Left lung (tissue), 10 donors: Measurements from ENCODE around the gene FAM98B. TPM values are rescaled to one million over a fixed set of nuclear protein-coding genes. Genes with fewer than 3 reads are reported as not detected.

ENCODE experiments used
- ATAC-seq: fragments of 200-7000 bp; cut with Tn5 transposase; one replicate; pipeline ENCODE4 v1.9.1; 2020; ENCODE audit warnings: moderate library complexity
- DNase-seq, 4 donors: peaks; one replicate each; pipeline ENCODE4 v3.0.0-alpha.2; 2013 to 2020
- H3K27ac ChIP-seq, 2 donors: fragments of 200-600 bp; sonication (generic) in 1 of 2; one replicate each; pipeline versions ENCODE4 v1.5.0 to v1.8.0; 2020 to 2021
- H3K27me3 ChIP-seq, 2 donors: fragments of 200-600 bp; sonication (generic) in 1 of 2; one replicate each; pipeline versions ENCODE4 v1.5.0 to v1.8.0; 2020 to 2021
- H3K36me3 ChIP-seq, 2 donors: fragments of 200-600 bp; sonication (generic) in 1 of 2; one replicate each; pipeline versions ENCODE4 v1.5.0 to v1.8.0; 2020 to 2021
- H3K4me1 ChIP-seq, 2 donors: fragments of 200-600 bp; one replicate each; pipeline ENCODE4 v1.8.0; 2021
- H3K4me3 ChIP-seq, 2 donors: fragments of 200-600 bp; sonication (generic) in 1 of 2; one replicate each; pipeline versions ENCODE4 v1.5.0 to v1.8.0; 2020 to 2021; ENCODE audit warnings: mild to moderate bottlenecking in 1 of 2
- H3K9me3 ChIP-seq, 2 donors: fragments of 200-600 bp; sonication (generic) in 1 of 2; one replicate each; pipeline versions ENCODE4 v1.5.0 to v1.8.0; 2020 to 2021
- intact Hi-C, 2 donors: fragments of 100-400 bp; cut with DNase I; formaldehyde crosslinking; loops; one replicate each; pipeline versions ENCODE4 v1.11.2 to v1.14.2; 2022
- polyA plus RNA-seq, 6 donors: library from polyadenylated mRNA; unstranded; fragments of 120-200 nt; gene quantifications; one replicate each; pipeline ENCODE4 v1.2.1, GENCODE V29; 2013; ENCODE audit not compliant: insufficient read length in 6 of 6
- total RNA-seq, 2 donors: library from RNA; stranded (reverse); fragmentation: NEBNext Ultra II Directional; extraction: Animal tissue kit (Norgen Biotek cat#: 25700); gene quantifications; one replicate each; pipeline ENCODE4 v1.2.1, GENCODE V29; 2021
- TF ChIP-seq, protein P1 (sequence below), 2 donors: fragments of 200-600 bp; sonication (generic) in 1 of 2; IDR thresholded peaks; one replicate each; pipeline versions ENCODE4 v1.5.0 to v1.8.0; 2021; ENCODE audit warnings: antibody characterized with exemption in 2 of 2
- donor health status: DM: no; HTN: yes; CAD: no.
- donor health status: DM: no; HTN: no; CAD: no.

The FAM98B gene
- total and polyA plus RNA-seq, 8 donors, result 16.7 to 65.9 (median 54.3) TPM

DNA sequence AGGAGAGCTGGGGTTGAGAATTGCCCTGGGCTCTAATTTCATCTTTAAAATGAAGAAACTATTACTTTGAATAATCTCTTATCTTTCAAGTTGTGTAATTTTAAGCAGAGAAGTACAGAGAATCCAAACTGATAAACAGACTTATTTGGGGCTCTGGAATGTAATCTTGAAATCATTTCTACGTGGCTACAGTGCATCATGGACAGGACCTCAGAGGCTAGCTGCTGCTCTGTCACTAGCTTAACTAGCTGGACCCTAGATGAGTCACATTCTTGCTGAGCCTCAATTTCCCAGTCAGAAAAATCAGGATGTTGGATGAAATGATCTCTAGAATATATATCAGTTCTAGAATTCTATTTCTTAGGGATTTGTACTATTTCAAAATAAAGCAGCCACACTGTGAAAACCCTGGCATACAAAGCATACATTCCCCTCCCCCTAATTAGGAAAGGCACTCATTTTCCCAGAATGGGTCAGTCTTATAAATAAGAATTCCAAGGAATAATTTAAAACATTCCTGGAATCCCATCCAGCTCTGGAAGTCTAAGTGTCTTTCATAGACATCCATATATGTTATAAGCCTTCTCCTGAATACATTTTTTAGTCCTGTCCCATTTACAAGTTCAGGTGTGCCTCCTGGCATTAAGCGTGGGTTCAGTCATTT lies 63.5 kb downstream of the FAM98B start:
- H3K9me3 ChIP-seq, result no peaks in the 10 kb centered on the region
- no peak for ATAC-seq
- H3K27me3 ChIP-seq, result peaks cover 0 to 1% of the 10 kb centered on the region in 2 donors
- no peak overlapping the region for H3K4me3 ChIP-seq
- intact Hi-C loops, result no loop called here
- no peak for DNase-seq
- H3K27ac ChIP-seq, result no peak overlapping the region
- H3K4me1 ChIP-seq, result no peaks in the 10 kb centered on the region
- TF ChIP-seq, protein P1, sequence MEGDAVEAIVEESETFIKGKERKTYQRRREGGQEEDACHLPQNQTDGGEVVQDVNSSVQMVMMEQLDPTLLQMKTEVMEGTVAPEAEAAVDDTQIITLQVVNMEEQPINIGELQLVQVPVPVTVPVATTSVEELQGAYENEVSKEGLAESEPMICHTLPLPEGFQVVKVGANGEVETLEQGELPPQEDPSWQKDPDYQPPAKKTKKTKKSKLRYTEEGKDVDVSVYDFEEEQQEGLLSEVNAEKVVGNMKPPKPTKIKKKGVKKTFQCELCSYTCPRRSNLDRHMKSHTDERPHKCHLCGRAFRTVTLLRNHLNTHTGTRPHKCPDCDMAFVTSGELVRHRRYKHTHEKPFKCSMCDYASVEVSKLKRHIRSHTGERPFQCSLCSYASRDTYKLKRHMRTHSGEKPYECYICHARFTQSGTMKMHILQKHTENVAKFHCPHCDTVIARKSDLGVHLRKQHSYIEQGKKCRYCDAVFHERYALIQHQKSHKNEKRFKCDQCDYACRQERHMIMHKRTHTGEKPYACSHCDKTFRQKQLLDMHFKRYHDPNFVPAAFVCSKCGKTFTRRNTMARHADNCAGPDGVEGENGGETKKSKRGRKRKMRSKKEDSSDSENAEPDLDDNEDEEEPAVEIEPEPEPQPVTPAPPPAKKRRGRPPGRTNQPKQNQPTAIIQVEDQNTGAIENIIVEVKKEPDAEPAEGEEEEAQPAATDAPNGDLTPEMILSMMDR (IDR thresholded peaks at IDR 0.05), result no peak
- no peaks in the 10 kb centered on the region for H3K36me3 ChIP-seq

DNA sequence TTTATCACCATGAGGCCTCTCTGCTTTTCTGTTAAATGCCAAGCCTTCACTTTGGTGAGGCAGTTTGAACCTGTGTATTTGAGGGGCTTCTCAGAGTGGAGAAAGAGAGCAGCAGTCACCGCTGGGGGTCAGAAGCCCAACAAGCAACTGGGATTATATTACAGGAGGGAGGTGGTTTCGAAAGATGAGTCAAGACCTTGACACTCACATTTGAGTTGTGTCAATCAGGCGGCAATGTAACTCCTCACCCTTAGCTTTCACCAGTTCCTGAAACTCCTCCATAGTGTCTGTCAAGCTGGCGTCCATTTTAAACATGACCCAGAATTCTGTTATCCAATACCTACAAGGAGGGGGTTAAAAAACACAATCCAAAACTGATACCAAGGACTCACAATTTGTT lies 64.2 kb downstream of the FAM98B start:
- TF ChIP-seq, protein P1 (IDR thresholded peaks at IDR 0.05), result no peak

DNA sequence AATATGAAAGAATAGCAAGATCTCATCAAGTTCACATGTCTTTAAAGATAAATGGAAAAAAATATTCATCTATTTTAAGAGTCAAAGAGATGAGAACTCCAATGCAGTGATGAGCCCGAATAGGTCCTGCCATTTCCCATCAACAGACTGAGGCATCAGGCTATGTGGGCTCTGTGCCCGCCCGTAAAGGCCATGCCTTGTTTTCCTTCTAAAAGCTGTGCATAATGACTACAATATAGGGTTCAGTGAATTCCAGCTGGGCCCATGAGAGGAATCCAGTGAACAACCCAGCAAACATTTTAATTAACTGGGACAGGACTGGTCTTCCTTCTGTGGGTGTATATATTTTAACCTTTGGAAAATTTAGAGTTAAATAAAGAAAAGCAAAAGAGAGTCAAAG lies 66.1 kb downstream of the FAM98B start:
- Histone ChIP-seq H3K27ac (no peak overlapping the region), H3K4me1 (no peaks in the 10 kb centered on the region), H3K36me3 (no peaks in the 10 kb centered on the region), H3K27me3 (no peaks in the 10 kb centered on the region), H3K4me3 (no peak overlapping the region), H3K9me3 (no peaks in the 10 kb centered on the region)
- no peak for ATAC-seq
- intact Hi-C loops, result loop anchor here in 1 of 2 donors (10.0 kb wide), 1 partner anchor 65 kb away; no protein-coding TSS in a partner anchor
- TF ChIP-seq, protein P1 (IDR thresholded peaks at IDR 0.05), result no peak
- no peak for DNase-seq

More for the DNA sequence above, 64.2 kb downstream of the FAM98B start:
- Histone ChIP-seq H3K36me3 (no peaks in the 10 kb centered on the region), H3K9me3 (no peaks in the 10 kb centered on the region), H3K27me3 (no peaks in the 10 kb centered on the region), H3K27ac (no peak overlapping the region), H3K4me1 (no peaks in the 10 kb centered on the region), H3K4me3 (no peak overlapping the region)
- DNase-seq, result no peak
- no peak for ATAC-seq
- intact Hi-C loops, result no loop called here

DNA sequence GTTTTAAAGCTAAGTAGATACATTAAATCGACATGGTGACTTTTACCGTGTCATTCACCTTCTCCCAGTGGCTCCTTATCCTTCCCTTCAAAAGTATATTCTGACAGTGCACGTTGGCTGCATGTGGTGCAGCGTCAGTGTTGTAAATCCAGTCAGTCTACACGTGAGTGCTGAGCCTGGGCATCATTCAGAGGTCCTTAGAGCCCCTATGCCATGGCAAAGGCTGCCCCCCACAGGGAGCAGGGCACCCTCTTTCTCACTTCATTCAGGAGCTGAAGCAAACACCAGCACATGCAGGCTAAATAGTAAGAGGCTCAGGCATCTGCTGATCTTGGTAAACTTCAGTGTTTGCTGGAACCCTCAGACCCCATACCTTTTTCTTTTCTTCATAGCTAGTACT lies 67.4 kb downstream of the FAM98B start:
- Histone ChIP-seq H3K27me3 (no peaks in the 10 kb centered on the region), H3K36me3 (no peaks in the 10 kb centered on the region), H3K4me1 (no peaks in the 10 kb centered on the region), H3K4me3 (no peak overlapping the region), H3K9me3 (no peaks in the 10 kb centered on the region), H3K27ac (no peak overlapping the region)
- DNase-seq, result no peak
- TF ChIP-seq, protein P1 (IDR thresholded peaks at IDR 0.05), result no peak
- ATAC-seq, result no peak
- intact Hi-C loops, result loop anchor here in 1 of 2 donors (10.0 kb wide), 1 partner anchor 63 kb away; no protein-coding TSS in a partner anchor

DNA sequence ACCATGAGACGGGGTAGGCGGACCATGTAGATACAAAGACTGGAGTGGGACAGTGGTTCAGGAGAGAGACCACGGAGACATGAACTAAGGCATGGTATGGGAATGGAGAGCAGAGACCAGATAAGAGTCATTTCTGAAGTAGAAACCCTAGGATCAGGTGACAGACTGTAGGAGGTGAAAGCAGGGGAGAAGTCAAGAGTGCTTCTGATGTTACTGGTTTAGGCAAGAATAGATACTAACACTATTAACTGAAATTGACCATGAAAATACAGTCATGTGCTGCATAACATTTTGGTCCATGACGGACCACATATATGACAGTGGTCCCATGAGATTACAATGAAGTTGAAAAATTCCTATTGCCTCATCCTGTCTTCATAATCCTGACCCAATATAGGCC lies 69.0 kb downstream of the FAM98B start:
- no peaks in the 10 kb centered on the region for H3K4me1 ChIP-seq
- no peaks in the 10 kb centered on the region for H3K36me3 ChIP-seq
- H3K4me3 ChIP-seq, result no peak overlapping the region
- DNase-seq, result no peak
- H3K9me3 ChIP-seq, result no peaks in the 10 kb centered on the region
- intact Hi-C loops, result loop anchor here in 1 of 2 donors (10.0 kb wide), 1 partner anchor 62 kb away; no protein-coding TSS in a partner anchor
- no peak overlapping the region for H3K27ac ChIP-seq
- ATAC-seq, result no peak
- no peaks in the 10 kb centered on the region for H3K27me3 ChIP-seq
- TF ChIP-seq, protein P1 (IDR thresholded peaks at IDR 0.05), result no peak
